GM19455 (cell line): ENCODE data around the gene SULF2.

Experiments
- ATAC-seq: cut with Tn5 transposase; IDR thresholded peaks from one replicate; pipeline ENCODE4 v1.9.1; 2021; ENCODE audit not compliant: unreplicated experiment

Gene SULF2

DNA sequence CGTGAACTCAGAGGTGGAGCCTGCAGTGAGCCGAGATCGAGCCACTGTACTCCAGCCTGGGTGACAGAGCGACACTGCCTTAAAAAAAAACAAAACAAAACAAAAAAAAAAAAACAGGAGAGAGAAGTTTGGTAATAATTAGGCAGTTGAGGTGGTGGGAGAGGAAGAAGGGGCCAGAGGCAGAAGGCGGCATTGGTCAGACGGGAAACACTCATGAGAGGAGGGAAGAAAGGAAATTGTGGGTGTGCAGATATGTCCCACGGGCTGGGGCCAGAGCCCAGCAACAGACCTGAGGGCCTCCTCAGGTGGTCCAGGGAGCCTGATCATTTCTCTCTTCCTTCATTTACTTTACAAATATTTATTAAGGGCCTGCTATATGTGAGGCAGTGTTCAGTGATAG lies 20.0 kb downstream of the SULF2 start:
- no peak for ATAC-seq

DNA sequence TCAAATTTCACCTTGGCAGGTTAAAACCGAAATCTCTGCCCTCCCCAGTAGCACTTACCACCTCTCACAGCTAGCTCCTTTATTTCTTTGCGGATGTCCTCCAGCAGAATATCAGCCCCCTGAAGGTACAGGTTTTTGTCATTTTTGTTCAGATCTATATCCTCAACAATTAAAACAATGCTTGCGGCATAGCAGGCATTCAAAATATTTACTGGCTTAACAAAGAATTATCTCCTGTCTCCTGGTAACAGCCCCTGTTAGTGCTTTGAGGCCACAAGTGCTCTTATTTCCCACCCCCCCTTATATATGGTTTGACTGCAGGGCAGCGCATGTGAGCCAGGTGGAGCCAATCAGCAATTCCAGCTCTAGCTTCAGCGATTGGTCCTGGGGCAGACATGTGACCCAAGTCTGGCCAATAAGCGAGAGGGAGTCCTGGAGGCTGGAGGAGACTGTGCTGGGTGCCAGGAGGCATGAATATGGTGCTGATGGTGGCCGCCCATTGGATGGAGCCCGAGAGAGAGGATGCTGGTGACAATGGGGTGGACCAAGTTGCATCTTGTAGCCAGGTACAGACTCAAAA lies 21.0 kb downstream of the SULF2 start:
- ATAC-seq, result no peak

DNA sequence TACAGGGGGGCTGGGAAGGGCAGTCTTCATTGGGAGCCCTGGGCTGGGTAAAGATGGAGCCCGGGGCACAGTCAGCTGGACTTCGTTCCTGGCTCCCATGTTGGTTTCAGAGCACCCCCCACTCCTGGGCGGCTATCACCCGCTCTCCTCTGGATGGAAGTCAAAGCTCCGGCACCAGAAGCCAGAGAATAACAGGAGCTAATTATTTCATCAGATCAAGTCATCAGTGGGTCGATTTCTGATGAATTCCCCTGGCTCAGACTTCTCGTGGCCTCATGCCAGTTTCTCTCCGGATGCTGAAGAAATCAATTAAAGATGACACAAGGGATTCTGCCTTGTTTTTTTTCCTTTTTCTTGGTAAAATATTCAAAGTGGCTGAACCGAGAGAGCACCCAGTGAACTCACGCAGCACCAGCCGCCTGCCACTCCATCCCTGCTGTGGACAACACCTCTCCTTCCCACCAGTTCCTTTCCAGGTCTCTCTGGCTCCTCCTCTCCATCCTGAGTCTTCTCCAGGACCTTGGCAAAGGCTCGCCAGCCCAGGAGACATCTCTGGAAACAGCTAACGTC lies 22.5 kb downstream of the SULF2 start:
- ATAC-seq, result no peak

DNA sequence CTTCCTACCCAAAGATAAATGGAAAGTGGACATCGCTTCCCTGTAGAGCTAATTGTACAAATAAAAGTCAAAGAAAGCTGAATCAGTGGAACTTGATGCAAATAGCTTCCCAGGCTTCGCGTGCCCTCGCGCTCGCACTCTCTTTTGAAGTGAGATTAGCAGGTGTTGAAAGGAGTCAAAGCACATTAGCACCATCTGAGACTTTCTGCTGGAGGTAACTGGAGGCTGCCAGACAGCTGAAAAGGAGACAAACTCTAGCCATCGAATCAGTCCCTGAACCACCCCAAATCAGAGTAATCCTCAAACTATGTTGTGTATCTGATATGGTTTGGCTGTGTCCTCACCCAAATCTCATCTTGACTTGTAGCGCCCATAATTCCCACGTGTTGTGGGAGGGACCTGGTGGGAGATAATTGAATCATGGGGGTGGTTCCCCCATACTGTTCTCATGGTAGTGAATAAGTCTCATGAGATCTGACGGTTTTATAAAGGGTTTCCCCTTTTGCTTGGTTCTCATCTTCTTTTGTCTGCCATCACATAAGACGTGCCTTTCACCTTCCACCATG lies 23.7 kb downstream of the SULF2 start:
- no peak for ATAC-seq

DNA sequence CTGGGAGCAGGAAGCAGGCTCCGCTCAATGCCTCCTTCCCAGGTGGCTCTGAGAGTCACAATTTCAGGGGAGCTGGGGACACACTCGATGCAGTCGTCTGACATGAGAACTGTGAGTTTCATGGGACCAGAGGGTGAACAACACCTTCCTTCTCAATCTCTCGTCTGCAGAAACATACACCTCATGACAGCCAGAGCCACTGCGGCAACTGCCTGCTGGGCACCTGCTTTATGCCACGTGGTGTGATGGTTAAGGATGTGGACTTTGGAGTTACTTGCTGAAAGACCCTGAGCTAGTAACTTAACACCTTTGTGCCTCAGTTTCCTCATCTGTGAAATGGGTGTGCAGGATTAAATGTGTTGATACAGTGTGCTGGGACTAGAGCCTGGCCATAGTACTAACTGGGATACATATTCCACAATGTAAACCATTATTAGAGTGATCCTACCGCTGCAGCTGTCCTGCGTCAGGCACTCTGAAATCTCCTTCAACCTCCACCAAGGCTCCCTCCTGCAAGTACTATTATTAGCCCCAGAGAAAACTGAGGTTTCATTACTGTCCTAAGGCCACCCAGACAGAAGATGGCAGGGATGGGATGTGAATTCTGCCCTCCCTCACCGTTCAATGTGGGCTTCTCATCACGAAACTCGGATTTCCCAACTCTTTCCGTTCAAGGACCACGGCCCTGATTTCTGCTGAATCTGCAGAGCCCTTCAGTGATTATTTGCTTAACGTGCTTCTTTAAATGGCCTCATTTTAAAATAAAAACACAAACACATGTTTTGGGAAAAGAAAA lies 24.4 kb downstream of the SULF2 start:
- ATAC-seq, result no peak

DNA sequence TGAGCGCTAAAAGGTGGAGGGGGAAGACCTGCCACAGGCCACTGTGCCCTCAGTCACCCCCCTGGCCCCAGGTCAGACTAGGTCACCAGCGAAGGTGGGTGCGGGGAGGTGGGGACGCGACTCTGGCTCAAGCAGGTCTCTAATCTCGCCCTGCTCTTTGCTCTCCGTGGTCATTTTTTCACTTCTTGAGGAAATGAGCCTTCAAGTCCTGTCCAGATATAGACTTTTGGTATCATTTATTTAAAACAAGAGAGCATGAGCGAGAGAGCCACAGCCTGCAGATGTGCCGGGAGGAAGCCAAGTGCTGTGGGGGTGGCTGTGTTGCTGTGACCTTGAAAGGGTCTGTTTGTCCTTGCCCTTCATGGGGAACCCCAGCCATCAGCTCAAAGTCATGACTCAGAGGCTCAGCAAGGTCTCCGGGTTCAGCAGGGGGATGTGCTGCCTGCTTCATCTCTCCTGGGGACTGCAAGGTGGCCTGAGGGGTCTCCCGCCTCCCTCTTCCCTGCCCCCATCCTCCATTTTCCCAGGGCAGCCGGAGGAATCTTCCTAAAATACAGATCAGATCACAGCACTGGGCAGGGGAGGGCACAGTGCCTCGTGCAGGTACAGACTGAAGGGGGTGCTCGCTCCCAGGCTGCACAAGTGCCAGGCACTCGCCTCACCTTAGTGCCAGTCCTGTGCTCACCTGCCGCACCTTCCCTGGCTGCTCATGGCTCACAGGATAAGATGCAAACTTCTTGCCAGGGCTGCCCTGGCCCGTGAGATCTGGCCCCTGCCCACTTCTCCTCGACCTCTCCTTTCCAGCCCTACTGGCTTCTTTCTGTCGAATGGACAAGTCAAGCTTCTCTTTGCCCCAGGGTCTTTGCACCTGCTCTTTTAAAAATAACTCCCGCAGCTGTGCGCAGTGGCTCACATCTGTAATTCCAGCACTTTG lies 26.5 kb downstream of the SULF2 start:
- no peak for ATAC-seq

DNA sequence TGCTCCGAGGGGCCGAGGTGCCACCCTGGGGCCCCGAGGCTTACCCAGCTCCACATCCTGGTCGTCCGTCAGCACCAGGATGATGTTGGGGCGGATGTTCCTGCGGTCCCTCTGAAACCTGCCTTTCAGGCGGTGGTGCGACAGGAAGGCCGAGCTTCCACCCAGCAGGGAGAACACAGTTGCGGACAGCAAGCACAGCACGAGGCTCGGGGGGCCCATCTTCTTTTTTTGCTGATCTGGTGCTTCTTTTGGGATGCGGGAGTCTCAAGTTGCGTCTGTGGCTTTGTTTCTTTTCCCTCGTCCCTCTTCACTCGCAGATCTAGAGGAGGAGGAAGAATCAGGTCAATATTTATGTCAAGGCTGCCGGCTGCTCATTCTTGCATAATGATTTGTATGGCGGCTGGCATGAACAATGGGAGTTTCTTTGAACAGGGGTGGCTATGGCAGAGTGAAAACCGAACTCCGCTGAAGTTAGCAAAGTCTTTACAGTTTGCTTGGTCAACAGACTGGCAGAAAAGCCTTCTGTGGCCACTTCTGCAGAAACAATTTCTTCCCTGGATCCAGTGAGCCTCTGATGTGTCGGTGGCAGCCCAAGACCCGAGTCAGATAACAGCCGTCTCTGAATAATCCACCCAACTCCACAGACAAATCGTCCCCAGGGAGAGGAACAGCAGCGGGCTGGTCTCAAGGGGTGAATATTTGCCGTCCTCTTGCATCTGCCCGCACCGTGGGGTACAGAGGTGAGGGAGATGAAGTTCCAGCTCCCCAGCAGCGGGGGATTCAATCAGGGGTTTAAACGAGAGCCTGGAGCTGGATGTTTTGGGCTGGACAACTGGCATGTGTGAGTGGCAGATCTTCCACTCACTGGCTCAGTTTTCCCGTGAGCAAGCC lies 27.9 kb downstream of the SULF2 start:
- ATAC-seq, result no peak

DNA sequence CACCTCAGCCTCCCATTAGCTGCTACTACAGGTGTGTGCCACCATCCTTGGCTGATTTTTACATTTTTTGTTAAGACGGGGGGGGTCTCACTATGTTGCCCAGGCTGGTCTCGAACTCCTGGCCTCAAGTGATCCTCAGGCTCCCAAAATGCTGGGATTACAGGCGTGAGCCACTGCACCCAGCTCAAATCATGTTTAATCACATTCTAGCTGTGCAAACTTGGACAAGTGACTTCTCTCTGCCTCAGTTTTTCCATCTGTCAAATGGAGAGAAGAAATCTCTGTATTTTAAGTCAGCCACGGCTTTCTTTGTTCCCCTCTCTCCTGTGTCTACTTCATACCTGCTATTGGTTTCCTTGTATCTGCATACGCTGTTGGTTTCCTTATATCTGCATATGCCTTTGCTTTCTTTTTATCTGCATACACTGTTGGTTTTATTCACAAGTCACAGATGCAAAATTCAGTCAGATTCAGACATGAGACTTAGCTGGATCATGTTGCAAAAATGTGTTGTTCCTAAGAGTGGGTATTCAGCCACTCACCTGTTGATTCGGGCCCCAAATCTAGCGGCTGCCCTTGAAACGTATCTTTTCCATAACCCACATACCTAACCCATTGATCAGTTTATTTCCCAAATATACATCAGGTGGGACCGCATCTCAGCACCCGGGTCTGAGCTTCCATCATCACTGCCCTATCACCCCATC lies 30.2 kb downstream of the SULF2 start:
- ATAC-seq, result no peak

DNA sequence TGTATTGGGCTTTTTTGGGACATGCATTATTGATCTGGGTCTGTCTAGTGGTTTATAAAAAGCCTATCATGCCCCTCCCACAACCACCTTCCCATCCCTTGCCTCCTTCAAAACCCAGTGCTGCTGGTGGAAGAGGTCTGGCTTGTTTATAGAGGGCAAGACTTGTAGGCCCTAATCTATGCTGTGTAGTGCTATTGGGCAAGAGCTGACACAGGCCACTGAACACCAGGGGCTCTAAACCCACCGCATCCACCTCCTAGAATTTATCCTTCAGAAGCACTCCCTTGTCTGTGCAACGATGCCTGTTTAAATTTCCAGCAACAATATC lies 30.9 kb downstream of the SULF2 start:
- no peak for ATAC-seq

DNA sequence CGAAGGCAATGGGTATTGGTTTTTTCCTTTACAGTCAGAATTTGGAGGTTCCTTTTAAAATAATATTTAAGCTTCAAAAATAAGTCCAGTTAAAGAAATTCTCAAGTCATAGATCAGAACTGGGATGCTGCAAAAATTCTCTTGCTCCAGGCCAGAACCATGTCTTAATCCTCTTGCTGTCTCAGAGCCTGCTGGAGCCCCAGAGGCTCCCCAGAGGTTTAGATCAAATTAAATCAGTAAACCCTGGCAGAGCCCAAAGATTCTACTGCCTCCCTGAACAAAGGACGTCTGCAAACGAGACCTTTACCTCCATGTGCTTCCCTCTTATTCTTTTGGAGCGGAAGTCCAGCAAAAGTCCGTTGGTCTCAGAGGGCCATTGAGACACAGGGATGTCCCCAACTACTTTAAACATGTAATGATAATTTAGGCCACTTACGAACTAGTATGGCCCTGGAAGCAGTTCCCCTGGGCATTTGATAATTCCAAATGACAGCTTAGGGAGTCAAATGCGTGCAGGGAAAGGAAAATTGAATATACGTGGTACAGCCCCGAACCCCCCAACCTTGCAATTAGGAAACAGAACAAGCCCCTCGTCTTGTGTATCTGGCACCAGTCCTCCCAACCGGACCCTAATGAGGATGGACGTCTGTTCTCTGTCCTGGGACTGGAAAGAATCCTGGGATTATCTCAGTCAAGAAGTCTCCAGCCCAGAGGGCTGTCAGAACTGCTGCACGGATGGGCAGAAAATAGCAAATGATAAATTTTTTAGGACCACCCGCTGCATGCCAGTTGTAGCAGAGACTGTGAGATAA lies 31.5 kb downstream of the SULF2 start:
- ATAC-seq, result no peak

DNA sequence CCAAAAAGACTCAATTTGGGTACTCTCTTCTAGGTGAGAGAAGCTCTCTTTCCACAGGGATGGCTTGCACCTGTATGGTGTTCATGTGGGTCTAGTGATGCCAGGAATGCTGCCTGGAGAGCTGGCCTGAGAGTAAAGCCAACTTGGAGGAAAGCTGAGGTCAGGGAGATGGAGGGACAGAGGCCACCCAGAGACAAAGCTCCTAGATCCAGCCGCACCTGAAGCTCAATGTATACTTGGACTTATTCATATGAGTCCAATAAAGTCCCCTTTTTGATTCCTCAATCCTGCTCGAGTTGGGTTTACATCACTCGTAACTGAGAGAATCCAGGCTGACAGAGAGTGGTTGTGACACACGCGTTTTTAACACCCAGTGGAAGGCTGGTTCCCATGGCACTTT lies 33.8 kb downstream of the SULF2 start:
- ATAC-seq, result no peak

DNA sequence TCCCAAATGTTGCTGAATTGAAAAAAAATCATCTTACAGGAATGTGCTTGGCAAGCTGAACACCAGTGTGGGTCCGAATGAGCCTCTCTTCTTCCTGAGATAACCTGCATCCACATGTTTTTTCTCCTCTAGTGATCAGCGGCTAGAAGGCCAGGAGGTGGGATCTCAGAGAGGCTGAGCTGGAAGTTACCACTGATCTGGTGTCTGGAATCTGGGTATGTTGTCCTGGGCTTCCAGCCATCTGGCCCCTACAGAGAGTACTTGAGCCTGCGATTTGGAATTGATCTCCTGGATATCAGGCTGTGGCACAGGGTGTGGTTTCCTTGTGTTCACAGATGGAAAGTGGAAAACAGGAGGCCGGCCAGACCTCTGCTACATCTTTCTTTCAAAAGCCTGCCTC lies 35.9 kb downstream of the SULF2 start:
- no peak for ATAC-seq

DNA sequence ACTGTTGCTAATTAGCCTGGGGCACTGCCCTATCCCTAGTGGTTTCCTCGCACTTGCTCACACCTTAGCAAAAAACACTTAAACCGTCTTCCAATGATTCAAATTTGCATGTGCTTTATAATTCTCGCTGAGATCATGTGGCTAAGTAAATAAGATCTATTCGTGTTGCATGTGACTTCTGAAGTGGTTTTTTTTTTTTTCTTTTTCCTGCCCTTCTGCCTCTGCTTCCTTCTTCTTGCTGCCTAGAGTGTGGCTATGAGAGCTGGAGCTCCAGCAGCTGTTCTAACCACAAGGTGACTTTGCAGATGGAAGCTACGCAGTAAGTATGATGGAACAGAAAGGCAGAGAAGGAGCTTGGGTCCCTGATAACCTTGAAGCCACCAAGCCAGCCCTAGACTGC lies 36.5 kb downstream of the SULF2 start:
- no peak for ATAC-seq

DNA sequence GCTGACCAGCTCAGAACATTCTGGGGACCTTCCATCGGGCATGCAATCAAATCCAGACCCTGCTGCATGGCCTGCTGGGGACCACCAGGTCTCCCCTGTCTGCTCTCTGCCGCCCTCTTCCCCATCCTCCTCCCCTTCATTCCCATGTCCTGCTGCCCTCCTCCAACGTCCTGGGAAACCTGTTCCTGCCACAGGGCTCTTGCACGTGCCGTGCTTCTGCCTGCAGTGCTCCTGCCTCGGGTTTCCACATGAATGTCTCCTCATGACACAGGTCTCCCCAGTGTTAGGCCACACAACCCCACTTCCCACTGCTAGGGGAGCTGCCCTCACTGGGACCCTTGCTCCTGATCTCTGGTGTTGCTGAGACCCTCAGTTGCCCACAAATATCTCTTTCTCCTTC lies 37.2 kb downstream of the SULF2 start:
- no peak for ATAC-seq

DNA sequence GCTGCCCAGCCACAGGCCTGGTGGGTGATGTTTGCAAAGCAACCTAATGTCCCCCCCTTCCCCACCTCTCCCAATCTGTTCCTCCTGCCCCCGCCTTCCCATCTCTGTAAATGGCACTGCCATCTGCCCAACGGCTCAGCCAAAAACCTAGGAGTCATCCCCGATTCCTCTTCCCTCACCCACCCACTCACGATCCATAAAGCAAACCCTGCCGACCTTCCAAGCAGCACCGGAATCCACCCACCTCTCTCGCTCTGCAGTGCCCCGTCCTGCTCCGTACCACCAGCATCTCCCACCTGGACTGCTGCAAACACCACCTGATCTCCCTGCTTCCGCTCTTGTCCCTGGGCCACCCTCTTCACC lies 37.6 kb downstream of the SULF2 start:
- ATAC-seq, result no peak

DNA sequence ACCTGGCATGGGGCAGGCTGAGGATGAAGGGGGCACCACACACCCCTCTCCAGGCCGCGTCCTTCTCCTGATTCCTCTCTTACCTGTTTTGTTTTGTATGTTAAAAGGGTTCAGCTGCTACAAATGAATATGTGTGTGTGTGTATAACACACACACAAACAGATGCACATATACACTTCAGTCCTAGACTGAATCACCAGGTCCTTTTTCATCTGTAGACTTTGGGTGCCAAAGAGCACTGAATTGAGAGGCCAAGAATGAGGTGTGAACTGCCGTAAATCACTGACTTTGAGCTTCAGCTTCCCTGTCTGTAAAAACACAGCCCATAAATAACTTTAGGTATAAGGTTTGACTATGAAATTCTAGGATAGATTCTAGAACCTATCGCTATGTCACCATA lies 40.5 kb downstream of the SULF2 start:
- no peak for ATAC-seq

DNA sequence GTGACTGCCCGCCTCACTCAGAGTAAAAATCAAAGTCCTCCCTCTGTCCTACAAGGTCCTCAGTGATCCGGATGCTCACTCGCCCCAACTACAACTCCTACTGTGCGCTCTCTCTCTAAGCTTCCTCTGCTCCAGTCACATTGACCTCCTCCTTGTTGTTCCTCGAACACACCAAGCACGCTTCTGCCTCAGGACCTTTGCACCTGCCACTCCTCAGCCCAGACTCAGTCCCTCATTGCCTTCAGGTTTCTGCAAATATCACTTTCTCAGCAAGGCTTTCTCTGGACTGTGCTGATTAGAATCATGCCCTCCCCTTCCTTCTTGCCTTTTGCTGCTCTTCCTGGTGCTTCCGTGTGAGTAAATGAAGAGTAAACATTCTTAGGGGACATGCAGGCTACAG lies 41.6 kb downstream of the SULF2 start:
- no peak for ATAC-seq

DNA sequence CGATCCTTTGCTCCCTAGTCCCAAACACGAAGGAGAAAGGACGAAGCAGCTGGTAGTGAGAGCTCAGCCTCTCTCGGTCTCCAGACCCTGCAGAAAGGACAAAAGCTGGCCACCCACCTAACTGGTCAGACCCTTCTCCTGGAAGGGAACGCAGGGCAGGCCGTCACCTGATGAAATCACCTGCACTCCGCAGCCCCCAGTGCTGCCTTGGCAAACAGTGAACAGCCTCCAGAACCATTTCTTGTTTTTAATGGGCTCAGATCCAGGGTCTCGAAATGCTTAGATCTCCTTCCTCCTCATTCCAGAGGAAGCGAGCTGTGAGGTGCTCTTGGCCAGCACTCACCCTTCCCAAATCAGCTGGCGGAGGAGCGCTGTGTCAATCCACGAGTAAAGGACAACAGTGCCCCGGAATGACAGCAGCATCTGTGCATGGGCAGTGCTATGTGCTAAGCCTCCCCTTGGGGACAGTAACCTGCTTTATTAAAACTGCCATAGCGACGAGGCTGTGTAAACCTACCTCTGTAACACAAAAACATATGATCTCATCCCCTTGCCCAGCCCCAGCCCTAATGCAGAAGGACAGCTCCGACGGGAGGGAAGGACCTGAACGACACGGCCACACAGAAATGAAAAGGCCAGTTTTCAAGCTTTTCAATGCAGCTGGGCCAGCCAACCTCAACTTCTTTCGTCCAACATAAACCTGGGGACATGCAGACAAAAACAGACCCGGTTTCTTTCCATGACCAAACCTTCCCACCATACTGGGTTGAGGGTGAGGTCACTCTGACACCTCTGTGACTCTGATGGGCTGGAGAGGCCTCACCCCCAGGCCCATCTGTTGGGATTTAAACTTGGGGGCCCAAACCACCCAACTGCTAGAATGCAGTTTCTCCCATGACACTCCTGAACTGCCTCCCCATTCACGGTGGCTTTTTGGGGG lies 43.3 kb downstream of the SULF2 start:
- no peak for ATAC-seq
